GM12878 (cell line): ENCODE results near the gene NFKBIA. TPM values are rescaled to one million over a fixed set of nuclear protein-coding genes. Genes with fewer than 3 reads are reported as not detected.

Source experiments
- BRCA1 ChIP-seq: IDR thresholded peaks from 2 replicates; pipeline ENCODE4 v1.6.1; 2011; ENCODE audit warnings: low read depth, low read length, improper control_type of control experiment
- CBFB ChIP-seq: IDR thresholded peaks from 2 replicates; pipeline ENCODE4 v1.6.1; 2016; ENCODE audit warnings: antibody characterized with exemption, low read depth
- CHD2 ChIP-seq: IDR thresholded peaks from 2 replicates; pipeline ENCODE4 v1.6.1; 2011; ENCODE audit warnings: low read depth, low read length, improper control_type of control experiment, borderline replicate concordance
- CREB1 ChIP-seq: IDR thresholded peaks from 2 replicates; pipeline ENCODE4 v1.6.1; 2012; ENCODE audit warnings: low read depth, mild to moderate bottlenecking, inconsistent platforms
- CREM ChIP-seq: IDR thresholded peaks from 2 replicates; pipeline ENCODE4 v1.6.1; 2014; ENCODE audit warnings: antibody characterized with exemption, low read depth
- E2F4 ChIP-seq: IDR thresholded peaks from 2 replicates; pipeline ENCODE4 v1.6.1; 2012; ENCODE audit warnings: low read depth, low read length, improper control_type of control experiment
- ESRRA ChIP-seq: IDR thresholded peaks from 2 replicates; pipeline ENCODE4 v1.6.1; 2012; ENCODE audit warnings: mild to moderate bottlenecking, low read length, improper control_type of control experiment
- FOXM1 ChIP-seq: IDR thresholded peaks from 2 replicates; pipeline ENCODE4 v1.6.1; 2012; ENCODE audit warnings: low read depth, mild to moderate bottlenecking, inconsistent platforms, low read length, moderate library complexity
- HCFC1 ChIP-seq: fragments of 150-350 bp; IDR thresholded peaks from 2 replicates; pipeline ENCODE4 v1.6.1; 2014; ENCODE audit warnings: low read length
- KDM1A ChIP-seq: fragments of 200-600 bp; sonication (generic); IDR thresholded peaks from 2 replicates; pipeline ENCODE4 v1.6.1; 2016; ENCODE audit warnings: borderline replicate concordance
- KLF5 ChIP-seq: fragments of 450-650 bp; IDR thresholded peaks from 2 replicates; pipeline ENCODE4 v1.6.1; 2014; ENCODE audit warnings: mild to moderate bottlenecking; ENCODE audit not compliant: partially characterized antibody
- MYC ChIP-seq: IDR thresholded peaks from 2 replicates; pipeline ENCODE4 v1.6.1; 2011; ENCODE audit warnings: mild to moderate bottlenecking, low read length, moderate library complexity, inconsistent platforms; ENCODE audit not compliant: insufficient read depth, insufficient replicate concordance, insufficient read length, severe bottlenecking
- PAX8 ChIP-seq: fragments of 450-650 bp; IDR thresholded peaks from 2 replicates; pipeline ENCODE4 v1.6.1; 2017; ENCODE audit warnings: mild to moderate bottlenecking, moderate library complexity
- RELA ChIP-seq: fragments of 450-650 bp; IDR thresholded peaks from 2 replicates; pipeline ENCODE4 v1.8.0; 2014; ENCODE audit warnings: borderline replicate concordance; ENCODE audit not compliant: partially characterized antibody
- RUNX3 ChIP-seq: IDR thresholded peaks from 2 replicates; pipeline ENCODE4 v1.6.1; 2012; ENCODE audit warnings: low read length, inconsistent platforms
- SMAD1 ChIP-seq: fragments of 450-650 bp; IDR thresholded peaks from 2 replicates; pipeline ENCODE4 v1.6.1; 2018; ENCODE audit warnings: mild to moderate bottlenecking, low read depth; ENCODE audit not compliant: partially characterized antibody
- TBL1XR1 ChIP-seq: IDR thresholded peaks from 2 replicates; pipeline ENCODE4 v1.6.1; 2012; ENCODE audit warnings: low read depth, low read length, improper control_type of control experiment
- TCF7 ChIP-seq: IDR thresholded peaks from 2 replicates; pipeline ENCODE4 v1.6.1; 2014; ENCODE audit warnings: antibody characterized with exemption, borderline replicate concordance
- ZBTB4 ChIP-seq: fragments of 450-650 bp; formaldehyde crosslinking; IDR thresholded peaks from 2 replicates; pipeline ENCODE4 v1.4.0; 2022; ENCODE audit warnings: mild to moderate bottlenecking, moderate library complexity
- ZNF24 ChIP-seq: fragments of 450-650 bp; IDR thresholded peaks from 2 replicates; pipeline ENCODE4 v1.6.1; 2017; ENCODE audit warnings: antibody characterized with exemption, mild to moderate bottlenecking
- ZNF384 ChIP-seq: IDR thresholded peaks from 2 replicates; pipeline ENCODE4 v1.6.1; 2012; ENCODE audit warnings: low read depth, mild to moderate bottlenecking, low read length, improper control_type of control experiment, borderline replicate concordance
- ZNF592 ChIP-seq: fragments of 450-650 bp; IDR thresholded peaks from 2 replicates; pipeline ENCODE4 v1.6.1; 2017; ENCODE audit warnings: mild to moderate bottlenecking, moderate library complexity
- ZZZ3 ChIP-seq: IDR thresholded peaks from 2 replicates; pipeline ENCODE4 v1.6.1; 2011; ENCODE audit warnings: low read depth; ENCODE audit not compliant: control insufficient read depth, insufficient read length
- polyA plus RNA-seq, 11 experiments: library from polyadenylated mRNA; depleted of rRNA in 4 of 11; unstranded in 6 of 11; stranded (reverse) in 5 of 11; fragments of >200 nt; fragmentation: Nextera tagmentation in 4 of 11; fragmentation: Illumina TruSeq in 1 of 11; extraction: Ambion mirVana in 4 of 11; extraction: Trizol in 1 of 11; gene quantifications; 1 replicate in 1 of 11; 2 replicates in 10 of 11; pipeline versions ENCODE4 v1.2.1 to v1.2.3, GENCODE V29; 2011 to 2016; ENCODE audit warnings: inconsistent platforms in 2 of 11, missing spikeins in 2 of 11, low read depth in 1 of 11
- total RNA-seq, 4 experiments: library from RNA; depleted of rRNA in 3 of 4; stranded (reverse); fragments of >200 nt in 3 of 4; fragmentation: Illumina TruSeq in 1 of 4; extraction: Trizol in 1 of 4; gene quantifications; 2 replicates each; pipeline versions ENCODE4 v1.2.1 to v1.2.3, GENCODE V29; 2013 to 2021

The NFKBIA gene
- total and polyA plus RNA-seq, 10 of the 15 experiments (the other 5 are each of a cell fraction or from before 2014, with no cell fraction given): 123 to 419 (median 267) TPM

- TF ChIP-seq PAX8 (no peak), KDM1A (no peak), CBFB (peak; percentile 82; the same call in 1 of the 2 replicates), CHD2 (no peak; the same call in 1 of the 2 replicates), ZZZ3 (no peak), ZNF592 (0 out of 2 replicates have a peak, but pooled peaks have one; percentile 30), CREB1 (peak; percentile 64; the same call in 1 of the 2 replicates), CREM (peak; percentile 76), FOXM1 (peak; percentile 97), KLF5 (peak; percentile 95), E2F4 (no peak), ZNF384 (no peak), RUNX3 (peak; percentile 67), ZBTB4 (CRISPR knock-in tag) (no peak), BRCA1 (no peak), TBL1XR1 (no peak; the same call in 1 of the 2 replicates), HCFC1 (peak; percentile 13; the same call in 1 of the 2 replicates), TCF7 (peak; percentile 83; the same call in 1 of the 2 replicates), RELA (peak; percentile 100), ESRRA (no peak; the same call in 1 of the 2 replicates), SMAD1 (peak; percentile 61), ZNF24 (peak; percentile 66; the same call in 1 of the 2 replicates), MYC (no peak)
Observed at GRCh38 chr14:35404449-35405303, at the start of gene NFKBIA (continued).
